OCI-M2 (cell line): ENCODE results near the gene THBS4.

ENCODE experiments used
- DNase-seq: peaks from one replicate; lab custom pipeline; 2025; ENCODE audit not compliant: unreplicated experiment; lab: John Stamatoyannopoulos, UW

Gene THBS4

DNA sequence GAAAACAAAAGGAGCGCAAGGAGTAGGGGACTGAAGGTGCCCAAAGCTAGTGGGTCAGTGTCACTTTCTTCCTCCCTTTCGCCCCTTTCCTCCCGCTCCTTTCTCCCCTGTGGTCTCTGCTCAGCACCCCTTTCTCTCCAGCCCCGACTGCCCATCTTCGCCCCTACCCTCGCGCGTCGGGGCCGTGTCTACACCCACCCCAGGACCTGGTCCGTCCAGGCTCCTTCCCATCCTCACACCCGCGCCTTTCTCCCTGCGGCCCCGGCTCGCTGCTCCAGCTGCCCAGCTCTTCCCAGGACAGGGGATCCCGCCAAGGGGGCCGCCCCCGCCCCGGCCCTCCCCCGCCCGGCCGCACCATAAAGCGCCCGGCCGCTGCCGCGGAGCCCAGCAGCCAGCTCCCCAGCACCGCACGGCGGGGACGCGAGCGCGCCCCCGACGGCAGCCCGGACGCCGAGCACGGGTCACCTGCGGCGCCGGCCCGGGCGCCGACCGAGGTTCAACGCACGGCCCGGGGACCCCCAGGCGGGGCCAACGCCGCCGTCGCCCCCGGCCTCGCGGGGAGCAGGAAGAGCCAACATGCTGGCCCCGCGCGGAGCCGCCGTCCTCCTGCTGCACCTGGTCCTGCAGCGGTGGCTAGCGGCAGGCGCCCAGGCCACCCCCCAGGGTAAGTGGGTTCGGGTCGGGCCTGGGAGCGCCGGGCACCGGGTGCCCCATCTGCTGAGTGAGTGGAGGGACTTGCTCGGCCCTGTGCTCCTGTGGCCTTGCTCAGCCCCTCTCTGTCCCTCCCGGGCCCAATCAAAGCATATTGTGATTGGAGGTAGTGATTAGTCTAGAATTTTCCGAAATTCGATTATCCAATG is at the start of gene THBS4:
Gene THBS4 (plus strand): TSS at position 387 of the 860 bp plus-strand sequence. CDS start 190 bp downstream, at position 577.
- DNase-seq = no peak

DNA sequence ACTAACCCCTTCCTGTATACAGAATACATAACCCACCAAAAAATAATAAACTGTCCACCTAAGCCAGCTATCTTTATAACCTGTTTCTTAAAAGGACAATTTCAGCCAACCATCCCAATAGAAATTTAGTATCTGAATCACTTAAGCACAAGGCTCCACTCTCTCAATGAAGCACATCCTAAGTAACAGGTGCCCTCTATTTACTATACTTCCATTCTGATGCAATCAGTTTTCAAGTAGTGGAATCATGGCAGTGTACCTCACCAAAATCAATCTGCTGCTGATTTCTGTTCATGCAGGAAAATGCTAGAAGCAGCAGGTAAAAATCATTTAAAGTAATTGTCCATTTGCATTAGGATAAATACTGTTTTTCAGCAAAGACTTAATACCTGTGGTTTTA is 48.9 kb upstream of the THBS4 start:
- DNase-seq = no peak

DNA sequence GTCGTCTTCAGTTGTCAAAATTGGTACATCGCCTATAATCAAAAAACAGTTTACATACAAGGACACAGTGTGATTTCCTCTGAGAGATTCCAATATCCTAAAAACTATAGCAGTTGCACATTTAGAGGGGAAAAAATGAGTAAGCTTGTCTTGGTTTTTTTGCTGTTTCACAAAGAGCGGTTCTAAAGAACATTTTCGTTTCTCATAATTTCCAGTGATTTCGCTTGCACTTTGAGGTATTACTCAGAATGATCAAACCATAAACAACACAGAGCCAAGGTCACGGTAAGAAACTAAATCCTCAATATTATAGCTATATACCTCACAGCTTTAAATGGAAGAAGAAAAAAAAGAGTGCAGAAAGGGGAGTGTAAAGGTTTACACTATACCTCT is 44.9 kb upstream of the THBS4 start:
- DNase-seq = no peak

- DNase-seq = peak; percentile 18
These were observed 44.3 kb upstream of the THBS4 start, which contains the start of gene MTX3 for GRCh38 chr5:79990598-79991507. TSS of gene MTX3 (minus strand) at chr5:79991262. CDS start at chr5:79991238, 24 bp downstream.

DNA sequence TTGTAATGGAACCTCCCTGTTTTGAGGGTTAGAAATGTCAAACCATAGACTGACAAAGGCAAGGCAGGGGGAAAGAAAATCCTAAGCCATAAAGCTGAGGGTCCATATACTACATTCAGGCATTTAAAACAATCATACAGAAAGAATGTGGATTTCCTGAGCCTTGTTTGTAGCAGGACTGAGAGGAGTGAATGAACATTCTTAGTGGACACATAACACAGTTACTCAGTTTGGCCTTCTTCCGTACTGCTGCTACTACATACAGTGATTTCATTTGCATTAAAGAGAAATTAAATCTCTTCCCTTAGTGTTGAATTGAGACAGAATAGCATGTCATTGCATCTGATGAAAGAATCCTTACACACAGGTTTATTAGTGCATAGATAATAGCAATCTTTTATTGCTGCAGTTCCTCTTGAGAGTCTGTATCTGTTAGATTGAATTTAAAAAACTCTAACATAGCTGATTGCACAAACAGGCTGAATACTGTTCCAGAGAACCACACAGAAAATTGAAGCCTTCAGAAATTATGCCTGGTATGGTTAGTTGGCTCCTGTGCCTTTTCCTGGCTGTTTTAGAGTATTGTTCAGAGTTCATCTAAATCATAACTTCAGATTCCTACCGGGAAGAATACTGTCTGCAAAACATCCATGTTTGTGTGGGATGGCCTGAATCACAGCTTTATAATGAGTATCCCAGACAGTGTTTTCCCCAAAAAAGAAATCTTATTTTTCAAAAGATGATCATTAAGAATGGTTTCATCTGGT is 42.1 kb upstream of the THBS4 start:
- no peak for DNase-seq

GRCh38 chr5:79999722-80000121 is 35.4 kb upstream of the THBS4 start:
- no peak for DNase-seq

DNA sequence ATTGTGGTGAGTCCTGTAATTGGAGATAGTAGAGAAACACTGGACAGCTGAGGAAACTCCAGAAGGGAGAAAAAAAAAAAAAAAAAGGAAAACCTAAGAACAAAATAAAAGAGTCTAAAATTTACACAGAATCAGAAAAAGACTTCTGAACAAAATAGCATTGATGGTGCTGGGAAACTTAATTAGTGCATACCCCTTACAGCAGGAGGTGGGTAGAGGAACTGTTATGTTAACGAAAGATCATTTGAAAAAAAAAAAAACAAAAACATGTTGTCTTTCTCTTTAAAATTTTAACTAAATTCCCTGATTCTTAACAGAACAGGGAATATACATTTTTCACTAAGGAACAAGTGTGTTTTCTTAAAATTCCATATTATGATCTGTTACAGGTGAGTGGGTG is 32.5 kb upstream of the THBS4 start:
- DNase-seq = no peak

GRCh38 chr5:80008995-80009765 is 26.0 kb upstream of the THBS4 start:
- no peak for DNase-seq

GRCh38 chr5:80010754-80011392 is 24.3 kb upstream of the THBS4 start:
- DNase-seq = no peak

DNA sequence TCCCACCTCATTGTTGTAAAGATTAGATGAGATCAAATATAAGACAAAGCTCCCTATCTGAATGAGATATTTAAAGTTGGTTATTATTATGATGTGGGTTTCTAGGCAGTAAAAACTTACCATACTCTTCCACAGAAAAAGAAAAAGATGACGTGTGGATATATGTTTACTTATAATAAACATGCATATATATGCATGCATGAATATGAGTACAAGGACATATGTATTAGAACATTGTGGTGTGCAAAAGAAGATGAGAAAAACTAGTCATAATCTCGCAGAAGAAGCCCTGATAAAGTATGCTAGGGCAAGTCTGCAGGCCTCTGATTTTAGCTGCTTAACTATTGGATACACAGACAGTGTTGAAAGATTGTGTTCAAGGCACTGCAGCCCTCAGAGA is 10.1 kb upstream of the THBS4 start:
- DNase-seq = no peak

DNA sequence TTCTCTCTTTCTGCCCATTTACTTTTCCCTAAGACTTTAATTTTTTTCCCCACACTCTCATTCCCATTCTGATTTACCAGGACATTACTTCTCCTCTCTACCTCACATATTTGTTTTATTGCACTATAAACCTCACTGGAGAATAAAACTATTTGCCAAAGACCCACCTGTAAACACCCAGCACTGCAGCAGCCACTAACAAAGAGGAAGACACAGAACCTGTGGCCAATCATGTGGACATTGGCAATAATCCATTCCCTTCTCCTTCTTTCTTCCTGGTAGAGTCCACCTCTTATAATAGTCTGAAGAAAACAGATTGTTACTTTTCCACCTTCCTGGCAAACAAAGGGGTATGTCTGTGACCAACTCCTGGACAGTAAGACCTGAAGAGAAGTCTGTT is 8.3 kb upstream of the THBS4 start:
- no peak for DNase-seq

DNA sequence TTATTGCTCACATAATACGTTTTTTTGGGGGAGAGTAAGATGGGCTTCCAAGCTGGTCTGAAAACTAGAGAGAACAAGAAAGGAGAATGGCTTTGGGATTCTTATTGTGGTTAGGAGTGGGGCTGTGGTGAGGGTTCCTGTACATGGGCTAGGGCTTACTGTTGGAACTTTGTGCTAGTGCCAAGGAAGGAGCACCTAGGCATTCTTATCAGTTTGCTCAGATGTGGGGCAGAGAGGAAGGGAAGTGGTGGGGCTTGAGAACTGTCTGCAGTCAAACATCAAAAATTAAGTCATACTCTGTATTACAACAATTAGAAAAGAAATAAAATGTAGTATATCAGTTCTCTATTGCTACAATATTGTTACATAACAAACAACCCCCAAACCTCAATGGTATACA is 4.0 kb upstream of the THBS4 start:
- no peak for DNase-seq

DNA sequence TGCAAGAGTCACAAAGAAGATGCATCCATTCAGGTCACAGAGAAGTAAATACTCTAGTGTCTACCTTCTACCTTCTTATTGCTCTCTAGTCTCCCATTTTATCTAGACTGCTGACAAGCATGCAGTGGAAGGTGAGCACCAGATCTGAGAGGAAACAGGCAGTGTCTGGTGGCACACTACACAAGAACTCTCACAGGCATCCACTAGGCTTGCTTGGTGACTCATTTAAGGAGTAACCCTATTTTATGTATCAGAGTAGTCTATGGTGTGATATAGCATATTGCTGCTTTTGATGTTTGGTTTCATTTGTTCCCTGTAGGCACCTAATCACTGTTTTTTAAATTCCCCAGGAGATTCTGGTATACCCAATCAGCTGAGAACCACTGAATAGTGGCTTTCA is 1.6 kb upstream of the THBS4 start:
- no peak for DNase-seq

- no peak for DNase-seq
These were observed 589 bp upstream of the THBS4 start for GRCh38 chr5:80034559-80034958.

- DNase-seq = no peak
These were observed 691 bp downstream of the THBS4 start for GRCh38 chr5:80035839-80036238.

GRCh38 chr5:80036615-80037014 is 1.5 kb downstream of the THBS4 start:
- no peak for DNase-seq

DNA sequence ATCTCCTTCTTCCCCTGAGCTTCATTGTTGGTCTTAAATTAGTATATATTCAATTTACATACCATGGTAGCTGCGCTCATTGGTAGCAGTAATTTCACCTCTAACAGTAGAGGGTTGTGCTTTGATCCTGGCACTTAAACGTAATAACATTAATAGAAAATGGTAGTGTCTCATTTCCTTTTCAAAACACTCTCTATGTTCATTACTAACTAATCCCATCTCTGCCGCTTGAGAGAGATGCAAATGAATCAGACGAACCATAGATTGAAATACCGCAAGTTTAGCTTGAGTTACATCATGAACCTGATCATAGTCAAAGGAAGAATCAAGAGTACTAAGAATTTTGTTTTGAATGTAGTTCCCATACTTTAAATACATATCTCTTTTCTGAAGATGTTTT is 2.2 kb downstream of the THBS4 start:
- DNase-seq = no peak

GRCh38 chr5:80039650-80040049 is 4.5 kb downstream of the THBS4 start:
- DNase-seq = no peak

GRCh38 chr5:80041527-80041926 is 6.4 kb downstream of the THBS4 start:
- DNase-seq = no peak

DNA sequence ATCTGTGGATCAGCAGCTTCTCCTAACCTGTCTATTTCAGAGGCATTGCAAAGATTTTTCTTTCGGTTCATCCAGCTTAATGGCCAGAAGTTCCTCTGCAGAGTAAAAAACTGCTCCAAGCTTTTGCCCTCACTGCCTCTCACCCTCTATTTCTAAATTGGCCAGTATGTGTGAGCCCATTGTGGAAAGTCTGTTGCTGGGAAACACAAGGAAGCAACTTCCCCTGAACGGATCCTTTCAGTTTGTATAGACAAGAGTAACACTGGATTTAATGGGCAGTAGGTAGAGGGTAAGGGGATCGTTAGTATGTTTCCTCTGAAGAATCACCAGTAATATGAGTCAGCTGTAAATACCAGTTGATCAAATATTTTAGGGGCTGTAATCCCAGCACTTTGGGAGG is 7.2 kb downstream of the THBS4 start:
- DNase-seq = no peak
